AG04449 (cell line): ENCODE data around the gene APBA1.

ENCODE experiments used
- CTCF ChIA-PET: fragments of 350-600 bp; formaldehyde crosslinking; extraction: SDS; loops from one replicate; lab custom pipeline; 2021; ENCODE audit warnings: antibody characterized with exemption; lab: Yijun Ruan, JAX
- POLR2A ChIA-PET: fragments of 400-600, 350-600 bp; formaldehyde crosslinking; extraction: SDS; loops from one replicate; lab custom pipeline; 2020; ENCODE audit warnings: antibody characterized with exemption, inconsistent platforms; lab: Yijun Ruan, JAX
- DNase-seq: peaks from one replicate; pipeline ENCODE4 v3.0.0-alpha.2; 2010; ENCODE audit warnings: low read depth, low spot score
- H3K4me3 ChIP-seq: 2 replicates; pipeline ENCODE4 v1.5.1; 2011; ENCODE audit warnings: low read depth, mild to moderate bottlenecking, control low read depth, low read length
- CTCF ChIP-seq: IDR thresholded peaks from one replicate; pipeline ENCODE4 v1.5.1; 2011; ENCODE audit warnings: mild to moderate bottlenecking, moderate library complexity, low read length, control low read depth, inconsistent platforms; ENCODE audit not compliant: insufficient read depth; ENCODE audit errors: missing control alignments

The APBA1 gene

DNA sequence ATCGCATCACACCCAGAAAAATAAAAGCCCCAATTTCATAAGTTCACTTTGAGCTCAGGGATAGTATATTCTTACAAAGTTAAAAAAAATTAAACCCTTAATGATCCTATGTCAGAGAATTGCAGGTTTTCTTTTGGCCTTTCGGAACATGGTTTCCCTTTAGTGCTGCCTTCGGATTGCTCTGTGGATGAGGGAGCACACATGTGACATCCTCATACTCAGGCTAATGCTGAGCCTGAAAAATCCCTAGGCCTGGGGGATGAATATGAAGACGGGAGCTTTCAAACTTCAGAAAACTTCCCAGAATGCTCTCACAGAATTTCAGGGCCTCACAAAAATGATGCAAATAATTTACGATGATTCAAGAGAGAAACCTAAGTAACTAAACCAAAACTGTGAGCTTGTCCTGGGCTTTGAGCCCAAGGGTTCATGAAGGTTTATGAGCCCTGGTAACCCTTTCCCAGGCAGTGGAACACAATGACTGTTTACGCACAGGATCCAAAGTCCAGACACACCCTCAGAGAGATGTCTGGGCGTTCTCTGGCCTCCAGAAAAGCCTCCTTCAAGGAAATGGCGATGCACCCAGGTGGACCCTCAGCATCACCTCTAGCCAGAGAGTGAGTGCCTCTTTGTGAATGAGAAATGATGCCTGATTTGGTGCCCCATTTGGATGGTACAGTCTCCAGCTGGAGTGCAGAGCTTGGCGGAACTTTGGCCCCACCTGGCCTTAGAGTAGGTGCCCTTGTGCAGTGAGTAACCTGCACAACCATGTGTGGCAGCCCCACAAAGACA is 201.8 kb downstream of the APBA1 start:
- no peak for TF ChIP-seq CTCF
- POLR2A ChIA-PET = no interaction called here
- H3K4me3 ChIP-seq = no peak overlapping the region
- no peak for DNase-seq
- CTCF ChIA-PET = interaction anchor here (1.0 to 1.3 kb wide), 2 partner anchors 13 to 461 kb away, joined by 3 read pairs; no protein-coding TSS in a partner anchor

- POLR2A ChIA-PET = no interaction called here
- no peak for DNase-seq
- TF ChIP-seq CTCF = no peak
- no peak overlapping the region for H3K4me3 ChIP-seq
- CTCF ChIA-PET = no interaction called here
These were observed 203.0 kb downstream of the APBA1 start for GRCh38 chr9:69469136-69469535.

GRCh38 chr9:69468380-69468779 is 203.8 kb downstream of the APBA1 start:
- CTCF ChIA-PET = no interaction called here
- POLR2A ChIA-PET = no interaction called here
- TF ChIP-seq CTCF = no peak
- no peak for DNase-seq
- H3K4me3 ChIP-seq = no peak overlapping the region

DNA sequence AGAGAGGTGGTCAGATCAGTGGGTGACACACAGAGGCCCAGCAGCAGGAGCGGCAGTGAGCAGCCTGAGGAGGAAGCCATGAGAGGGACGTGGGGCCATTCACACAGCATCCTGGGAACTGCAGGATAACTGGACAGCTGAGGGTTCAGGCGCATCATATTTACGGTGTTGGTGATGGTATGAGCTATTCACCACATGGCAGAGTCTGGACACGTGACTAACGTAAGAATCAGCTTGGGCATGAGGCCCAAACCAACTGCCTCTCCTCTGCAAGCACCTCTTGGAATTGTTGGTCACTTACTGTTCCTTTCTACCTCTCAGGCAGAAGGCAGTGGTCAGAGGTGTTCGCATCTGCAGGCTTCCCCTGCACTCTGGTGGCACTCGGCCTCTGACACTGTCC is 206.0 kb downstream of the APBA1 start:
- H3K4me3 ChIP-seq = no peak overlapping the region
- TF ChIP-seq CTCF = no peak
- ChIA-PET CTCF (interaction anchor here (1.4 kb wide), 1 partner anchor 15 kb away, joined by 3 read pairs; no protein-coding TSS in a partner anchor), POLR2A (no interaction called here)
- no peak for DNase-seq

DNA sequence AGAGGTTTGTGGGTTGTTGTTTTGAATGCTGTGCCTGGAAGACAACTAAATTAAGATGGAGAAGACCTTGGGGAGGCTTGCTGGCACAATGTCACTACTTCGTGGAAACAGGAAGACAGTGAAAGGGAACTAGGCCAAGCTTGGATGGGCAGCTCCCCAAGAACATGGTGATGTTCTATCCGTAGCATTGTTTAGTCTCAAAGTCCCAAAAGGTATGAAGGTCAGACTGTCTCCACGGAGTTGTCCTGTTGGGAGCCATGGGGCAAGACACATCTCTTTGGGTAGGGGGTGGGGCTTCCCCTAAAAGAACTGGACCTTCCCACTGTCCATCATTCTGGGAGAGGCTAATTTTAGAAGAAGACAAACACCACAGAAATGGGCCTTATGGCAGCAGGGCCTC is 206.7 kb downstream of the APBA1 start:
- CTCF ChIA-PET = no interaction called here
- POLR2A ChIA-PET = no interaction called here
- TF ChIP-seq CTCF = no peak
- DNase-seq = no peak
- no peak overlapping the region for H3K4me3 ChIP-seq

- POLR2A ChIA-PET = no interaction called here
These were observed 208.6 kb downstream of the APBA1 start for GRCh38 chr9:69463497-69464068.

More at GRCh38 chr9:69463497-69464068, 208.6 kb downstream of the APBA1 start:
- CTCF ChIA-PET = interaction anchor here (0.7 to 0.9 kb wide), 2 partner anchors 42 to 85 kb away, joined by 3 read pairs; no protein-coding TSS in a partner anchor
- no peak overlapping the region for H3K4me3 ChIP-seq
- DNase-seq = no peak
- no peak for TF ChIP-seq CTCF
